ENCODE measurements around the gene PRR16. TPM values are rescaled to one million over a fixed set of nuclear protein-coding genes. Genes with fewer than 3 reads are reported as not detected.
A peak's percentile ranks its signal among the peaks of the same experiment; 100 is the strongest.
"Not testable (repeated sequence)": the region's sequence is repeated elsewhere in the genome, so short reads cannot be mapped to it uniquely, and the experiment has no call there.

PRR16 gene
- total RNA-seq, result 0.95 TPM
- long read RNA-seq, result 0 reads

DNA sequence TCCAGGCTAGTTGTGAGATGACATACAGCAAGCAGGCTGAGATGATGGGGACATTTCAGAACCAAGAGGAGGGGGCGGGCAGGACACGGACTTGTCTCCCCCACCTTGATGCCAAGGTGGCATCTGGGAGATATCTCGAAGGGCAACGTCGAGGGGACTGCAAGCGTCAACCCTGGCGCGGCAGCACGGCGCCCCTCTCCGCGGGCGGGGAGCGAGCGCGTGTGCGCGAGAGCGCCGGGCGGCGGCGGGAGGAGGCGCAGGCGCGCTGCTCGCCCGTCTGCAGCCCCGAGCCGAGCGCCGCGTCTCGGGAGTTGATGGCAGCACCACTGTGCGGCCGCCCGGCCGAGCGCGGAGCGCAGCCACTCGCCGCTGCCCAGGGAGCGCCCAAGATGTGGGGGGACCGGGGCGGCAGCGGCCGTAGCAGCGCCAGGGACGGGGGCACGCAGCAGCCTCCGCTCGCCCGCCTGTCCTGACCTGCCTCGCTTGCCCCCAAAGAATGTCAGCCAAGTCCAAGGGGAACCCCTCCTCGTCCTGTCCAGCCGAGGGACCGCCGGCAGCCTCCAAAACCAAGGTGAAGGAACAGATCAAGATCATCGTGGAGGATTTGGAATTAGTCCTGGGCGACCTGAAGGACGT is at the start of gene PRR16:
PRR16 (plus strand) TSS at position 310 of the 636 bp plus-strand sequence.
- intact Hi-C loops (cut with DNase I), result no loop called here
- H3K27ac ChIP-seq, result peak within 1 kb of the TSS; percentile 66

DNA sequence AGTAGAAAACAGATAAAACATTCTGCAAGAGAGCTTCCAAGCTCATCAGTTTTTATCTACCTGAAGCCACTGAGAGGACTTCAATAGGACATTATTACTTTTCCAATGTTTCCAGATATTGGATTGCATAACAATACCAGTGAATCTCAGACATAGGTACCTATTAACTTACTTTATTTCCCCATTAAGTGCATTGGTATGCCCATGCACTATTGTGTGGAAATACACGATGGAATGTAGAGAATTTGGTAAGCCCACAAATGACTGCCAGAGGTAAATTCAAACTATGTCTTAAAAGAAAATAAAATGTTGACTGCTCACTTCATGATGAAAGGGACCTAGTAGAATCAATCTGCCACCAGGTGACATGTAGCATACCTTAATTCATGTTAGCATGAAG is 48.1 kb upstream of the PRR16 start:
- TF ChIP-seq CTCF (IDR thresholded peaks at IDR 0.05), result no peak
- Histone ChIP-seq H3K27ac (no peak overlapping the region), H3K4me3 (no peak overlapping the region), H3K4me1 (no peaks in the 10 kb centered on the region), H3K9me3 (peaks cover 5% of the 10 kb centered on the region), H3K27me3 (ENCODE audit: low read depth) (no peaks in the 10 kb centered on the region), H3K36me3 (no peaks in the 10 kb centered on the region)
- no peak for DNase-seq
- intact Hi-C loops (cut with DNase I), result no loop called here
- no peak for ATAC-seq

More for the DNA sequence above, at the start of gene PRR16:
- ATAC-seq (peak; percentile 91 to 92), DNase-seq (no peak)
- Histone ChIP-seq H3K36me3 (no peaks in the 10 kb centered on the region), H3K27me3 (ENCODE audit: low read depth) (peaks cover 28% of the 10 kb centered on the region), H3K9me3 (no peaks in the 10 kb centered on the region), H3K4me3 (peak within 1 kb of the TSS; percentile 59), H3K4me1 (peaks cover 16% of the 10 kb centered on the region)
- peak; percentile 35 for TF ChIP-seq CTCF (IDR thresholded peaks at IDR 0.05)

DNA sequence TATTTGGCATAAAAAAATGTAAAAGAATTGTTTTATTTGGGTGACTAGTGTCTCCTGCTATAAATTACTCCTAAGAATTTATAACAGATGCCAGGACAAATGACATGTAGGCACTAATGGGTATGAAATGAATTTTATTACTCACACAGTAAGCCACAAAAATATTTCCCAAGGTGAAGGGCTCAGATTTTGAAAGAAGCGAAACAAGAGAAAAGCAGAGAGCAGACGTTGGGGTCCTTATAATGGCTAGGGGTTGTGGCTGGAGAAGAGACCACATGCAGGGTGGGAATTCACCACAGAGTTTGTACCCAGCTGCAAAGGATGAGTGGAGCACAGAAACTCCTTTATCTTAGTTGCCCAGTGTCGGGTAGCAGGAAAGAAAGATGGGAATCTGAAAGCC is 45.0 kb upstream of the PRR16 start:
- H3K4me3 ChIP-seq, result no peak overlapping the region
- H3K36me3 ChIP-seq, result no peaks in the 10 kb centered on the region
- H3K27me3 ChIP-seq (ENCODE audit: low read depth), result no peaks in the 10 kb centered on the region
- ATAC-seq (no peak), DNase-seq (no peak)
- H3K9me3 ChIP-seq, result no peaks in the 10 kb centered on the region
- intact Hi-C loops (cut with DNase I), result no loop called here
- no peak for TF ChIP-seq CTCF (IDR thresholded peaks at IDR 0.05)
- no peak overlapping the region for H3K27ac ChIP-seq
- H3K4me1 ChIP-seq, result no peaks in the 10 kb centered on the region

- H3K27me3 ChIP-seq (ENCODE audit: low read depth); H3K36me3 ChIP-seq; DNase-seq; H3K4me3 ChIP-seq; H3K4me1 ChIP-seq; ATAC-seq; H3K9me3 ChIP-seq; H3K27ac ChIP-seq; intact Hi-C loops (cut with DNase I): not testable (repeated sequence)
Measured at GRCh38 chr5:120426633-120427275, 37.3 kb upstream of the PRR16 start.

- DNase-seq (no peak), ATAC-seq (no peak)
- H3K27me3 ChIP-seq (ENCODE audit: low read depth), result no peaks in the 10 kb centered on the region
- H3K4me3 ChIP-seq, result no peak overlapping the region
- H3K9me3 ChIP-seq, result no peaks in the 10 kb centered on the region
- no peaks in the 10 kb centered on the region for H3K4me1 ChIP-seq
- H3K27ac ChIP-seq, result no peak overlapping the region
- intact Hi-C loops (cut with DNase I), result no loop called here
- TF ChIP-seq CTCF (IDR thresholded peaks at IDR 0.05), result no peak
- H3K36me3 ChIP-seq, result no peaks in the 10 kb centered on the region
Measured at GRCh38 chr5:120430572-120430971, 33.5 kb upstream of the PRR16 start.

- intact Hi-C loops (cut with DNase I), result no loop called here
- H3K36me3 ChIP-seq, result no peaks in the 10 kb centered on the region
- no peak overlapping the region for H3K27ac ChIP-seq
- H3K4me1 ChIP-seq, result no peaks in the 10 kb centered on the region
- no peak for TF ChIP-seq CTCF (IDR thresholded peaks at IDR 0.05)
- no peaks in the 10 kb centered on the region for H3K9me3 ChIP-seq
- H3K27me3 ChIP-seq (ENCODE audit: low read depth), result no peaks in the 10 kb centered on the region
- H3K4me3 ChIP-seq, result no peak overlapping the region
- DNase-seq, result no peak
- ATAC-seq, result no peak
Measured at GRCh38 chr5:120432861-120433260, 31.2 kb upstream of the PRR16 start.
